ENCODE data around the gene GPRIN3. TPM values are rescaled to one million over a fixed set of nuclear protein-coding genes. Genes with fewer than 3 reads are reported as not detected.

Gene GPRIN3
- total RNA-seq, result 10 to 100 TPM; 11.6 to 24.0 TPM

DNA sequence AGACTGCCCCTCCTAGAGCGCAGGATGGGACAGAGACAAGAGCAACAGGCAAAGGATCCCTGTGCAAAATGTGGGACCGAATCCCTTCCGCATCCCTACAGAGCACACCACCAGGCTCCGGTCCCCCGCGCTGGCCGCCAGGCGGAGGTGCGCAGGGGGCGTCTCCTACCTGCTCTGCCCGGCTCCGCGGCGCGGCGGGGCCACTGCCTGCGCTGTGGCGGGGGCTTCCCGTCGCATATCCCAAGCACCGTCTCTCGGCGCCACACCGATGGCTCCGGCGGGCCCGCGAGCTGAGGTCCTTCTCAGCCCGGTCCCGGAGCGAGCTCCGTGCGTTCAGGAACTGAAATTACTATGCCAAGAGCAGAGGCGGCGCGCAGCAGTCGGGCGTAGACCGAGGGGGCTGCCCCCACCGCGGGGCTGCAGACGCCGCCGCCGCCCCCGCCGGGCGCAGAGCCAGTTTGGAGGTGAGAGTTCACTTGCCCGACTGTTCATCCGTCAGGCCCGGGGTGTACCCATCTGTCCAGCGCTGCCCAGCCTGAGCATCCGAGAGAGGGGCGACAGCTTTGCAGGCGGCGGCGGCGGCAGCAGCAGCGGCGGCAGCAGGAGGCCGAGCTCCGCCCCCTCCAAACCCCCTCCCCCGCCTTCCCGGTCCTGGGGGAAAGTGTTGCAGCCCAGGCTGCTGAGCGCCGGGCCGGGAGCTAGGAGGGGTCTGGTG, at the start of gene GPRIN3:
Gene GPRIN3, minus strand, starts transcription at position 355 of the 715 bp plus-strand sequence. CDS start 57,690 bp downstream, outside the sequence.
- Mint-ChIP-seq H3K9me3 (no peaks in the 10 kb centered on the region), H3K4me1 (ENCODE audit: low read depth in 2 of 2) (peaks cover 33 to 48% of the 10 kb centered on the region in 2 donors), H3K36me3 (peaks cover 6% of the 10 kb centered on the region), H3K27me3 (no peaks in the 10 kb centered on the region), H3K4me3 (peak within 1 kb of the TSS; percentile 95), H3K27ac (peak within 1 kb of the TSS in 1 of 2 donors; percentile 95)
- peak; percentile 73 to 86 for ATAC-seq
- DNase-seq (ENCODE audit: low spot score), result peak; percentile 76

- H3K4me3 Mint-ChIP-seq, result no peak overlapping the region
- H3K27ac Mint-ChIP-seq, result no peak overlapping the region
These were observed 49.7 kb upstream of the GPRIN3 start for GRCh38 chr4:89357340-89357739.

GRCh38 chr4:89356086-89356485, 48.5 kb upstream of the GPRIN3 start:
- no peak overlapping the region for H3K27ac Mint-ChIP-seq
- H3K4me1 Mint-ChIP-seq (ENCODE audit: low read depth in 2 of 2), result no peaks in the 10 kb centered on the region
- no peak overlapping the region for H3K4me3 Mint-ChIP-seq
- peaks cover 5 to 10% of the 10 kb centered on the region in 2 donors for H3K27me3 Mint-ChIP-seq
- DNase-seq (ENCODE audit: low spot score) (no peak), ATAC-seq (no peak)
- no peaks in the 10 kb centered on the region for H3K9me3 Mint-ChIP-seq
- H3K36me3 Mint-ChIP-seq, result no peaks in the 10 kb centered on the region

More at GRCh38 chr4:89357340-89357739, 49.7 kb upstream of the GPRIN3 start:
- no peaks in the 10 kb centered on the region for H3K4me1 Mint-ChIP-seq (ENCODE audit: low read depth in 2 of 2)
- peaks cover 5 to 10% of the 10 kb centered on the region in 2 donors for H3K27me3 Mint-ChIP-seq
- ATAC-seq, result no peak
- no peaks in the 10 kb centered on the region for H3K9me3 Mint-ChIP-seq
- no peak for DNase-seq (ENCODE audit: low spot score)
- no peaks in the 10 kb centered on the region for H3K36me3 Mint-ChIP-seq

GRCh38 chr4:89353514-89353913, 45.9 kb upstream of the GPRIN3 start:
- ATAC-seq (no peak), DNase-seq (ENCODE audit: low spot score) (no peak)
- no peak overlapping the region for H3K27ac Mint-ChIP-seq
- H3K9me3 Mint-ChIP-seq, result no peaks in the 10 kb centered on the region
- no peaks in the 10 kb centered on the region for H3K36me3 Mint-ChIP-seq
- no peak overlapping the region for H3K4me3 Mint-ChIP-seq
- H3K4me1 Mint-ChIP-seq (ENCODE audit: low read depth in 2 of 2), result no peaks in the 10 kb centered on the region
- H3K27me3 Mint-ChIP-seq, result peaks cover 5 to 10% of the 10 kb centered on the region in 2 donors

DNA sequence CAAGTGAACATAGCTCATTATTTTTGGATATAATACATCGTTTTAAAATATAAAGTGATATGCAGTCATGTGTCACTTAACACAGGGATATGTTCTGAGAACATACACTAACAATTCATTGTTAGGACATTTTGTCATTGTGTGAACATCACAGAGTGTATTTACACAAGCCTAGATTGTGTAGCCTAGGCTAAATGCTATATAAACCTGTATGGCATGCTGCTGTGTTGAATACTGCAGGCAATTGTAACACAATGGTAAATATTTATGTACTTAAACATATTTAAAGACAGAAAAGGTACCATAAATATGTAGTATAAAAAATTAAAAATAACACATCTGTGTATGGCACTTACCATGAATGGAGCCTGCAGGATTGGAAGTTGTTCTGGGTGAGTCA, 44.9 kb upstream of the GPRIN3 start:
- peaks cover 4 to 9% of the 10 kb centered on the region in 2 donors for H3K27me3 Mint-ChIP-seq
- no peak overlapping the region for H3K4me3 Mint-ChIP-seq
- ATAC-seq (no peak), DNase-seq (ENCODE audit: low spot score) (no peak)
- H3K9me3 Mint-ChIP-seq, result peaks cover 6% of the 10 kb centered on the region
- H3K4me1 Mint-ChIP-seq (ENCODE audit: low read depth in 2 of 2), result no peaks in the 10 kb centered on the region
- H3K27ac Mint-ChIP-seq, result no peak overlapping the region
- H3K36me3 Mint-ChIP-seq, result peaks cover 6% of the 10 kb centered on the region

GRCh38 chr4:89351201-89351600, 43.6 kb upstream of the GPRIN3 start:
- DNase-seq (ENCODE audit: low spot score) (no peak), ATAC-seq (no peak)
- Mint-ChIP-seq H3K36me3 (peaks cover 13% of the 10 kb centered on the region), H3K4me3 (no peak overlapping the region), H3K27ac (no peak overlapping the region), H3K27me3 (no peaks in the 10 kb centered on the region), H3K9me3 (peaks cover 10% of the 10 kb centered on the region), H3K4me1 (ENCODE audit: low read depth in 2 of 2) (no peaks in the 10 kb centered on the region)

DNA sequence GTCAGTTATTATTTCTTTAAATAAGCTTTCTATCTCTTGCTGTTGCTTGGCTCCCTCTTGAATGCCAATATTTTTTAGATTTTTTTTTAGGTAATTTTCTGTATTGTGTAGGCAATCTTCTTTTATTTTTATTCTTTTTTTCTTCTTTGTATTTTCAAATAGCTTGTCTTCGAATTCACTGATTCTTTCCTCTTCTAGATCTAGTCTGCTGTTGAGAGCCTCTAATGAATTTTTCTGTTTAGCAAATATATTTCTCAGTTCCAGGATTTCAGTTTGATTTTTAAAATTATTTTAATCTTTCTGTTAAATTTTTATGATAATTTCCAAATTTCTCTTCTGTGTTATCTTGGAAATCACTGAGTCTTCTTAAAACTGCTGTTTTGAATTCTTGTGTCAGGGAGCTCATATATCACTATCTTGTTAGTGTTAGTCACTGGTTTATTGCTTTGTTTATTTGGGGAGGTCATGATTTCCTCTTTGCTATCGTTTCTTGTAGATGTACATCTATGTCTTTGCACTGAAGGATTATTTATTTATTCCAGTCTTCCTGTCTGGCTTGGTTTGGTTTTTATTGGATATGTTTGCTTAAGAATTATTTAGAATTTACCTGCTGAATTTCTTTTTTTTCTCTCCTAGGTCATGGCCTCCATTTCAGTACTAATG, 39.9 kb upstream of the GPRIN3 start:
- no peaks in the 10 kb centered on the region for H3K4me1 Mint-ChIP-seq (ENCODE audit: low read depth in 2 of 2)
- no peaks in the 10 kb centered on the region for H3K27me3 Mint-ChIP-seq
- H3K36me3 Mint-ChIP-seq, result peaks cover 13% of the 10 kb centered on the region
- H3K4me3 Mint-ChIP-seq, result no peak overlapping the region
- H3K9me3 Mint-ChIP-seq, result peaks cover 10% of the 10 kb centered on the region
- no peak overlapping the region for H3K27ac Mint-ChIP-seq
- DNase-seq (ENCODE audit: low spot score) (no peak), ATAC-seq (no peak)

- H3K4me3 Mint-ChIP-seq, result no peak overlapping the region
- no peak for ATAC-seq
These were observed 37.0 kb upstream of the GPRIN3 start for GRCh38 chr4:89344571-89344970.

GRCh38 chr4:89338206-89338605, 30.6 kb upstream of the GPRIN3 start:
- H3K27me3 Mint-ChIP-seq, result peaks cover 0 to 2% of the 10 kb centered on the region in 2 donors
- no peaks in the 10 kb centered on the region for H3K9me3 Mint-ChIP-seq
- DNase-seq (ENCODE audit: low spot score), result no peak
- ATAC-seq, result no peak
- H3K4me3 Mint-ChIP-seq, result no peak overlapping the region
- H3K4me1 Mint-ChIP-seq (ENCODE audit: low read depth in 2 of 2), result no peaks in the 10 kb centered on the region
- H3K36me3 Mint-ChIP-seq, result no peaks in the 10 kb centered on the region
- no peak overlapping the region for H3K27ac Mint-ChIP-seq

More at GRCh38 chr4:89344571-89344970, 37.0 kb upstream of the GPRIN3 start:
- Mint-ChIP-seq H3K4me1 (ENCODE audit: low read depth in 2 of 2) (no peaks in the 10 kb centered on the region), H3K27ac (no peak overlapping the region), H3K36me3 (peaks cover 13% of the 10 kb centered on the region), H3K27me3 (no peaks in the 10 kb centered on the region), H3K9me3 (peaks cover 10% of the 10 kb centered on the region)
- no peak for DNase-seq (ENCODE audit: low spot score)

GRCh38 chr4:89337681-89338080, 30.1 kb upstream of the GPRIN3 start:
- H3K9me3 Mint-ChIP-seq, result no peaks in the 10 kb centered on the region

DNA sequence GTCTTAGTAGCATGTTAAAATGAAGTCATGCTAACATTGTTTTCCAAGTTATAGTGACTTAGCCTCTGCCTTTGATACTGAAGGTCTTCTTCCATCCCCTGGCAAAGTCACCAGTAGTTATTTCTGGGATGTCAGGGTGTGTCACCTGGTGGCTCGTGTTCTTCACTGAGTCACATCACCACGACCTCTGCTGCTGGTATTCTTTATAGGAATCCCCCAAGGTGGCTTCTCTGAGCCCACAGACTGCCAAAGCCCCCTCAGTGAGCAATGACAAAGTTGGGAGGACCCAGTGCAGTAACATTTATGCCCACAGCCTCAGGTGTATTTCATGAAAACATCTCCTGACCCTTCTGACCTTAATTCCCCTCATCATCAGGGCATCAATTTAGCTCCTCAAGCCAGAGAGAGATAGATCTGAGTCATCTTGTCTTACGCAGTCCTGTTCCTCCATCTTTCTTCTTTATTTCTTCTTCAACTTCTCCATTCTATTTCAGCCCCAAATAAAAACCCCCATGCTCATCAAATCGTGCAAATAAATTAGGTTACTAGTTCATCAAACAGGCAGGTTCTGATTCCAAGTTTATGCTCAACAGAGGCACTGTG, 29.3 kb upstream of the GPRIN3 start:
- H3K27ac Mint-ChIP-seq, result no peak overlapping the region
- ATAC-seq, result no peak

More at GRCh38 chr4:89337681-89338080, 30.1 kb upstream of the GPRIN3 start:
- DNase-seq (ENCODE audit: low spot score), result no peak
- no peak overlapping the region for H3K27ac Mint-ChIP-seq
- no peak overlapping the region for H3K4me3 Mint-ChIP-seq
- no peak for ATAC-seq
- H3K4me1 Mint-ChIP-seq (ENCODE audit: low read depth in 2 of 2), result no peaks in the 10 kb centered on the region
- H3K27me3 Mint-ChIP-seq, result peaks cover 0 to 2% of the 10 kb centered on the region in 2 donors
- no peaks in the 10 kb centered on the region for H3K36me3 Mint-ChIP-seq

DNA sequence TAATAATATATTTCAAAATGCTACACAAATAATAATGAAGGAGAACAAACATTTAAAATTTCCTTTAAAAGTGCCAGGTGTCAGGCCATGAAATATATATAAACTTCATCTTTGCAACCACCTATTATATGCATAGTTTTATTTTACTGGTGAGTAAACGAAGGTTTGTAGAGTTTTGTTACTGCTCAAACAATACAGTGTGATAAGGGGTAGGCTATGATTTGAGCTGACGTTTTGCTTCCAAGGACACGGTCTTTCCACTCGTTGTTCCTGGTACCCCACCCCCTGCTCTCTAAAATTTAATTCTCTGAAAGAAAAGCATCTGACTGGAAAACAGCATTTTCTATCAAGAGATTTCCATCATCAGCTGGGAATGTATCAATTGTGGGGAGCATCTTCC, 27.2 kb upstream of the GPRIN3 start:
- no peaks in the 10 kb centered on the region for H3K4me1 Mint-ChIP-seq (ENCODE audit: low read depth in 2 of 2)
- H3K36me3 Mint-ChIP-seq, result no peaks in the 10 kb centered on the region
- H3K27ac Mint-ChIP-seq, result no peak overlapping the region
- no peaks in the 10 kb centered on the region for H3K9me3 Mint-ChIP-seq
- H3K4me3 Mint-ChIP-seq, result no peak overlapping the region
- DNase-seq (ENCODE audit: low spot score) (no peak), ATAC-seq (no peak)
- H3K27me3 Mint-ChIP-seq, result peaks cover 0 to 2% of the 10 kb centered on the region in 2 donors

More for the DNA sequence above, 29.3 kb upstream of the GPRIN3 start:
- Mint-ChIP-seq H3K4me1 (ENCODE audit: low read depth in 2 of 2) (no peaks in the 10 kb centered on the region), H3K9me3 (no peaks in the 10 kb centered on the region), H3K27me3 (peaks cover 0 to 2% of the 10 kb centered on the region in 2 donors), H3K4me3 (no peak overlapping the region), H3K36me3 (no peaks in the 10 kb centered on the region)
- DNase-seq (ENCODE audit: low spot score), result no peak

DNA sequence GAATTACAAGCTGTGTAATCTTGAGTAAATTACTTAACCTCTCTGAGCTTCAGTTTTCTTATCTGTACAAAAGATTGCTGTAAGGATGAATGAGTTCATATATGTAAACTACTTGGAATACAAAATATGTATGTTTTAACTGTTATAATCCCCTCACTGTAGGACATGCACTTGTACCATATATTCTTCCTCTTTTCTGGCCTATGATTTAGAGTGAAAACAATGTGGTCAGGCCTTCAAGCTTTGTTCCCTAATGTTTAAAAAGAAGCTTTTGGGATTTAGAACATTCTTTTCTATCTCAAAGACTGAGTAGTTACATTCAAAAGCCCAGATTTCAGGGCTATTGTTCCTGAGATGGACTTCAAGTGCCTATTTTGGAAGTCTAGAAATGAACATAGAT, 26.7 kb upstream of the GPRIN3 start:
- Mint-ChIP-seq H3K9me3 (no peaks in the 10 kb centered on the region), H3K27me3 (peaks cover 0 to 2% of the 10 kb centered on the region in 2 donors), H3K4me3 (no peak overlapping the region), H3K4me1 (ENCODE audit: low read depth in 2 of 2) (no peaks in the 10 kb centered on the region), H3K36me3 (no peaks in the 10 kb centered on the region), H3K27ac (no peak overlapping the region)
- ATAC-seq (no peak), DNase-seq (ENCODE audit: low spot score) (no peak)

Measured in natural killer cell treated with Interleukin-12 subunit alpha and Interleukin-12 subunit beta and Interleukin-15 and Interleukin-18, amount 100 ng/mL, for 72 hours (primary cell).